Left colon (tissue), 2 donors: ENCODE data around the gene GATA1. TPM values are rescaled to one million over a fixed set of nuclear protein-coding genes. Genes with fewer than 3 reads are reported as not detected.

ENCODE experiments used
- ATAC-seq: fragments of 200-7000 bp; cut with Tn5 transposase; one replicate; pipeline ENCODE4 v1.9.1; 2020; ENCODE audit warnings: mild to moderate bottlenecking, moderate library complexity
- DNase-seq, 2 donors: peaks; one replicate each; pipeline ENCODE4 v3.0.0-alpha.2; 2020
- intact Hi-C, 2 donors: fragments of 100-400 bp; cut with DNase I in 1 of 2; cut with micrococcal nuclease in 1 of 2; formaldehyde crosslinking; loops; one replicate each; pipeline versions ENCODE4 v1.11.2 to v1.14.0; 2022; cut with DNase I, micrococcal nuclease
- total RNA-seq, 2 donors: library from RNA; stranded (reverse); fragmentation: NEBNext Ultra II Directional; extraction: Animal tissue kit (Norgen Biotek cat#: 25700); gene quantifications; one replicate each; pipeline ENCODE4 v1.2.1, GENCODE V29; 2021
- donor health status: DM: no; HTN: no; CAD: no.
- donor health status: DM: yes; HTN: yes; CAD: no.

GATA1 gene
- total RNA-seq, 2 donors from 2014 or later, result not detected

- DNase-seq (no peak), ATAC-seq (no peak)
- intact Hi-C loops, result no loop called here
Measured at GRCh38 chrX:48782216-48782615, 4.2 kb upstream of the GATA1 start.

- no peak for DNase-seq
- intact Hi-C loops, result no loop called here
- ATAC-seq, result no peak
Measured at GRCh38 chrX:48782795-48783194, 3.6 kb upstream of the GATA1 start.

GRCh38 chrX:48784726-48785125, 1.7 kb upstream of the GATA1 start:
- intact Hi-C loops, result no loop called here
- DNase-seq (no peak), ATAC-seq (no peak)

GRCh38 chrX:48785186-48785539, 1.2 kb upstream of the GATA1 start:
- ATAC-seq (no peak), DNase-seq (no peak)
- intact Hi-C loops, result no loop called here

GRCh38 chrX:48785540-48786214, 713 bp upstream of the GATA1 start:
- DNase-seq, result no peak
- intact Hi-C loops, result no loop called here
- no peak for ATAC-seq

- no peak for ATAC-seq
- intact Hi-C loops, result no loop called here
- no peak for DNase-seq
Measured at GRCh38 chrX:48786825-48787504, 575 bp downstream of the GATA1 start.

- DNase-seq (no peak), ATAC-seq (no peak)
- intact Hi-C loops, result no loop called here
Measured at GRCh38 chrX:48787505-48788443, 1.4 kb downstream of the GATA1 start.

GRCh38 chrX:48789366-48790220, 3.2 kb downstream of the GATA1 start:
- ATAC-seq (no peak), DNase-seq (no peak)
- intact Hi-C loops, result no loop called here

GRCh38 chrX:48790477-48790876, 4.1 kb downstream of the GATA1 start:
- intact Hi-C loops, result no loop called here
- DNase-seq (no peak), ATAC-seq (no peak)

GRCh38 chrX:48791063-48791820, 4.9 kb downstream of the GATA1 start:
- DNase-seq (no peak), ATAC-seq (no peak)
- intact Hi-C loops, result no loop called here

GRCh38 chrX:48792219-48792618, 5.8 kb downstream of the GATA1 start:
- no peak for ATAC-seq
- DNase-seq, result no peak
- intact Hi-C loops, result no loop called here

GRCh38 chrX:48793935-48794334, 7.5 kb downstream of the GATA1 start:
- ATAC-seq (no peak), DNase-seq (no peak)
- intact Hi-C loops, result no loop called here

- intact Hi-C loops, result no loop called here
- ATAC-seq, result no peak
- DNase-seq, result no peak
Measured at GRCh38 chrX:48794340-48794910, 8.0 kb downstream of the GATA1 start.

- ATAC-seq (no peak), DNase-seq (no peak)
- intact Hi-C loops, result no loop called here
Measured at GRCh38 chrX:48794911-48795515, 8.6 kb downstream of the GATA1 start.

GRCh38 chrX:48798318-48798717, 11.9 kb downstream of the GATA1 start:
- intact Hi-C loops, result no loop called here
- ATAC-seq (no peak), DNase-seq (no peak)

GRCh38 chrX:48800574-48801279, 14.3 kb downstream of the GATA1 start:
- ATAC-seq (no peak), DNase-seq (no peak)
- intact Hi-C loops, result no loop called here
